Transverse colon (tissue), 4 donors: ENCODE measurements around the gene MSI2.

ENCODE experiments used
- CTCF ChIP-seq, 5 experiments: fragments of 200-600 bp in 3 of 5; fragments of 450-650 bp in 2 of 5; sonication (generic) in 3 of 5; IDR thresholded peaks; 1 replicate in 2 of 5; 2 replicates in 3 of 5; pipeline ENCODE4 v1.5.1; 2016 to 2017; ENCODE audit warnings: antibody characterized with exemption in 5 of 5, inconsistent platforms in 3 of 5, mild to moderate bottlenecking in 2 of 5, moderate library complexity in 1 of 5
- EP300 ChIP-seq: sonication (generic); formaldehyde crosslinking; IDR thresholded peaks from one replicate; pipeline ENCODE4 v1.6.1; 2017; ENCODE audit warnings: antibody characterized with exemption, low read depth
- POLR2A ChIP-seq: fragments of 450-650 bp; IDR thresholded peaks from one replicate; pipeline ENCODE4 v1.6.1; 2016; ENCODE audit warnings: antibody characterized with exemption, mild to moderate bottlenecking, moderate library complexity
- POLR2AphosphoS5 ChIP-seq, 3 donors: sonication (generic); formaldehyde crosslinking; IDR thresholded peaks; one replicate each; pipeline ENCODE4 v1.6.1; 2016; ENCODE audit warnings: antibody characterized with exemption in 3 of 3

DNA sequence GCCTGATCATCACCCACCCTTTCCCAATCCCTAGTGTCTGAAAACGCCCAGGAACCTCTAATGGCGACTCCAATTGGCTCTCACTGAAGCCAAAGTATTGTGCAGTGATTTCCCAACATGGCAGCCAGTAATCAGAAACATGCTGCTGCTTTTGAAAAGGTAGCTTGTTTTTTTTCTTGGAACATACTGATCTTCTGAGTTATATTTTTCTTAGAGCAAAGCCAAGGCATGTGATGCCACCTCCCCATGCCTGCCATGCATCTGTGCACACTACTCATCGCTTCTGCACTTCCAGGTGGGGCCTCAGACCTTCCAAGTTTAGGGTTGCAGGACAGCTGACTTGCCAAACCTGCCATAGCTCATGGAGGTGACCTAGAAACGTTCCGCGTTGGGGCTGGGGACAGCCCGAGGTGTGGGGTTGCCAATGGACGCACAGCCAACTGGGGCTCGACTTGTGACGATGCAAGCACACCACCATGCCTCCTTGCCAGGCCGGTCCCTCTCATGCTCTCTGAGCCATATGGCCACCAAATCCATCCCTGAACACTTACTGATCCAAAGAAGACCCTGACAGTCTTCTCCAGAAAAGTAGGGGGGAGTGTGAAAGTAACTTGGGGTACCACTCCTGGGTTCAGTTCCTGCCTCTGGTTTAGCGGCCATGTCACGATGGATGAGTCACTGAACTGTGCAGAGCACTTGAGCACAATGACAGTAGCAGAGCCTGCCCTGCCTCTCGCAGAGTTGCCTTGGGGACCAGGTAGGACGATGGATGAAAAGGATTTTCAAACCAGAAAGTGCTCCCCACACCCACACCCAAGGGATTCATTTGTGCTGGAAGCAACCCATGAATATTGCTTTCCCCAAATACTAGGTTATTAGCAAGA is 333.1 kb downstream of the MSI2 start:
- TF ChIP-seq CTCF (IDR thresholded peaks at IDR 0.05) (no peak), POLR2A (no peak), POLR2AphosphoS5 (IDR thresholded peaks at IDR 0.05) (no peak), EP300 (no peak)
